NOMO-1 treated with DMSO at 0.1 percent for 48 hours (cell line): ENCODE measurements around the gene ZAR1L.

Experiments
- DNase-seq: peaks from one replicate; lab custom pipeline; 2025; ENCODE audit not compliant: unreplicated experiment; lab: John Stamatoyannopoulos, UW

ZAR1L gene

GRCh38 chr13:32302461-32302860, 12.7 kb downstream of the ZAR1L start:
- DNase-seq, result no peak

- no peak for DNase-seq
Observed at GRCh38 chr13:32300920-32301319, 14.2 kb downstream of the ZAR1L start.

GRCh38 chr13:32300406-32300805, 14.8 kb downstream of the ZAR1L start:
- DNase-seq, result no peak

- DNase-seq, result no peak
Observed at GRCh38 chr13:32299893-32300292, 15.3 kb downstream of the ZAR1L start.

GRCh38 chr13:32298695-32299094, 16.5 kb downstream of the ZAR1L start:
- DNase-seq, result no peak

GRCh38 chr13:32297206-32297605, 18.0 kb downstream of the ZAR1L start:
- no peak for DNase-seq

GRCh38 chr13:32285633-32285965, 29.6 kb downstream of the ZAR1L start:
- no peak for DNase-seq

GRCh38 chr13:32284927-32285632, 30.1 kb downstream of the ZAR1L start:
- no peak for DNase-seq

GRCh38 chr13:32282096-32282711, 33.0 kb downstream of the ZAR1L start:
- DNase-seq, result no peak

- DNase-seq, result no peak
Observed at GRCh38 chr13:32281096-32281495, 34.1 kb downstream of the ZAR1L start.

GRCh38 chr13:32278426-32278825, 36.7 kb downstream of the ZAR1L start:
- DNase-seq, result no peak

- DNase-seq, result no peak
Observed at GRCh38 chr13:32277839-32278238, 37.3 kb downstream of the ZAR1L start.

- no peak for DNase-seq
Observed at GRCh38 chr13:32272021-32272683, 43.0 kb downstream of the ZAR1L start.

- DNase-seq, result peak; percentile 26
Observed at GRCh38 chr13:32267836-32268439, 47.2 kb downstream of the ZAR1L start.

- DNase-seq, result no peak
Observed at GRCh38 chr13:32266130-32266529, 49.0 kb downstream of the ZAR1L start.

- DNase-seq, result no peak
Observed at GRCh38 chr13:32265726-32266125, 49.4 kb downstream of the ZAR1L start.

- DNase-seq, result no peak
Observed at GRCh38 chr13:32264407-32264806, 50.8 kb downstream of the ZAR1L start.

- no peak for DNase-seq
Observed at GRCh38 chr13:32262619-32263018, 52.5 kb downstream of the ZAR1L start.

- DNase-seq, result no peak
Observed at GRCh38 chr13:32262165-32262564, 53.0 kb downstream of the ZAR1L start.

GRCh38 chr13:32261567-32261966, 53.6 kb downstream of the ZAR1L start:
- DNase-seq, result no peak

GRCh38 chr13:32259116-32259515, 56.0 kb downstream of the ZAR1L start:
- no peak for DNase-seq

- no peak for DNase-seq
Observed at GRCh38 chr13:32257649-32258048, 57.5 kb downstream of the ZAR1L start.
